Stimulated activated CD4-positive, alpha-beta T cell treated with anti-CD3 and anti-CD28 coated beads, Interleukin-15, amount 100 ng/mL, for 48 hours (primary cell): ENCODE results near the gene MEP1B.

Experiments used
- DNase-seq, 2 donors: peaks; one replicate each; pipeline ENCODE4 v3.0.0-alpha.2; 2020; ENCODE audit warnings: low read depth in 2 of 2

Gene MEP1B

DNA sequence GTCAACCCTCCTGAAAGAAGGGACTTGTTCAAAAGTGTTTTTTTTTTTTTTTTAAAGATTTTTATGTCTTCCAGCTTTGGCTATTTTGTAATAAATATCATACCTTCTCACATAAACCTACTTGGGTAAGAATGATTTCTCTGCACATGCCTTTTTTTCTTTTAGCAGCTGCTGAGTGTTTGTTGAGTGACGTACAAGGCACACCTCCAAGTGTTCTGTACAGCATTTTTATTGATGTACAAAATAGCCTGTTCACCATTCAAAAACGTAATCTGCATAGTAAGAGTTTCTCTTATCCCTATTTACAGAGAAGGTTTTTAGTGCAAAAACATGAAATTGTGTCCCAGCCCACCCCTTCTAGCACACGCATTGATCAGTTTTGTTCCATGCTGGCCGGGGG is 77.6 kb downstream of the MEP1B start:
- no peak for DNase-seq
